Keratinocyte (primary cell): ENCODE measurements around the gene GNPAT. TPM values are rescaled to one million over a fixed set of nuclear protein-coding genes. Genes with fewer than 3 reads are reported as not detected.

ENCODE experiments used
- DNase-seq: peaks from one replicate; pipeline ENCODE4 v3.0.0-alpha.2; 2011; ENCODE audit warnings: low read depth, missing footprints, low spot score
- FAIRE-seq: peaks from 2 replicates; lab custom pipeline; 2011; peaks lifted over from hg19 to GRCh38; lab: Jason Lieb, UNC
- H2AFZ ChIP-seq: 2 replicates; pipeline ENCODE4 v1.6.0; 2012; ENCODE audit warnings: low read length, control low read depth, inconsistent platforms; ENCODE audit not compliant: control insufficient read depth
- H3K27ac ChIP-seq: 2 replicates; pipeline ENCODE4 v1.5.1; 2011; ENCODE audit warnings: low read length; ENCODE audit not compliant: control insufficient read depth, insufficient read depth
- H3K27me3 ChIP-seq: 3 replicates; pipeline ENCODE4 v1.6.0; 2011; ENCODE audit warnings: low read length; ENCODE audit not compliant: control insufficient read depth, insufficient read depth; ENCODE audit errors: extremely low read depth
- H3K36me3 ChIP-seq, 2 experiments: 2 replicates in 1 of 2; 3 replicates in 1 of 2; pipeline ENCODE4 v1.5.1; 2011; ENCODE audit warnings: low read length in 2 of 2, mild to moderate bottlenecking in 1 of 2; ENCODE audit not compliant: control insufficient read depth in 2 of 2, insufficient read depth in 2 of 2; ENCODE audit errors: extremely low read depth in 1 of 2
- H3K4me1 ChIP-seq: 3 replicates; pipeline ENCODE4 v1.5.1; 2011; ENCODE audit warnings: low read length; ENCODE audit not compliant: control insufficient read depth, insufficient read depth; ENCODE audit errors: extremely low read depth
- H3K4me2 ChIP-seq: 3 replicates; pipeline ENCODE4 v1.6.0; 2011; ENCODE audit warnings: low read depth, low read length; ENCODE audit not compliant: control insufficient read depth, insufficient read depth; ENCODE audit errors: extremely low read depth
- H3K4me3 ChIP-seq, 3 experiments: fragments of 200-600 bp in 1 of 3; sonication (generic) in 1 of 3; 2 replicates in 2 of 3; 3 replicates in 1 of 3; pipeline ENCODE4 v1.5.1; 2011 to 2016; ENCODE audit warnings: low read length in 3 of 3, mild to moderate bottlenecking in 3 of 3, control low read depth in 2 of 3, inconsistent platforms in 1 of 3, low read depth in 1 of 3, mixed read lengths in 1 of 3, mixed run types in 1 of 3, moderate library complexity in 1 of 3; ENCODE audit not compliant: control insufficient read depth in 2 of 3, insufficient read depth in 2 of 3; ENCODE audit errors: extremely low read depth in 1 of 3
- H3K79me2 ChIP-seq: 2 replicates; pipeline ENCODE4 v1.6.0; 2012; ENCODE audit warnings: low read length; ENCODE audit not compliant: control insufficient read depth, insufficient read depth
- H3K9ac ChIP-seq: 3 replicates; pipeline ENCODE4 v1.6.0; 2011; ENCODE audit warnings: low read length; ENCODE audit not compliant: control insufficient read depth, insufficient read depth; ENCODE audit errors: extremely low read depth
- H3K9me1 ChIP-seq: 3 replicates; pipeline ENCODE4 v1.6.0; 2011; ENCODE audit warnings: low read length; ENCODE audit not compliant: control insufficient read depth, insufficient read depth; ENCODE audit errors: extremely low read depth
- H3K9me3 ChIP-seq: 2 replicates; pipeline ENCODE4 v1.5.1; 2012; ENCODE audit warnings: low read depth, low read length; ENCODE audit not compliant: control insufficient read depth
- H4K20me1 ChIP-seq: 3 replicates; pipeline ENCODE4 v1.6.0; 2011; ENCODE audit warnings: low read length; ENCODE audit not compliant: control insufficient read depth, insufficient read depth; ENCODE audit errors: extremely low read depth
- EZH2 ChIP-seq: IDR thresholded peaks from one replicate; pipeline ENCODE4 v1.6.1; 2012; ENCODE audit warnings: inconsistent platforms, mild to moderate bottlenecking, low read length, moderate library complexity
- dilution Hi-C: fragments of 300-500 bp; cut with MboI; formaldehyde crosslinking; loops from one replicate; pipeline ENCODE4 v1.7.0; 2020; ENCODE audit warnings: low sequenced_read_pairs; ENCODE audit not compliant: extremely low pct_ligation_motif_present
- polyA plus RNA-seq, 5 experiments: library from polyadenylated mRNA; depleted of rRNA in 3 of 5; stranded (reverse) in 3 of 5; stranded (forward) in 1 of 5; unstranded in 1 of 5; fragments of >200 nt; gene quantifications; 1 replicate in 1 of 5; 2 replicates in 3 of 5; 3 replicates in 1 of 5; pipeline versions ENCODE4 v1.2.1 to v1.2.3, GENCODE V29; 2011 to 2012; ENCODE audit warnings: missing spikeins in 2 of 5, low read depth in 1 of 5, low replicate concordance in 1 of 5
- small RNA-seq, 3 experiments: library from RNA; depleted of rRNA; stranded (forward); fragments of <200 nt; gene quantifications; one replicate each; pipeline ENCODE3, GENCODE V24; 2012; ENCODE audit warnings: low read depth in 3 of 3, low replicate concordance in 1 of 3; ENCODE audit not compliant: insufficient read length in 3 of 3
- TF ChIP-seq, protein P1 (sequence below), 3 experiments: IDR thresholded peaks in 1 of 3; conservative IDR thresholded peaks in 1 of 3; optimal IDR thresholded peaks in 1 of 3; 2 replicates in 2 of 3; 3 replicates in 1 of 3; pipeline versions ENCODE3 to v1.5.1; 2011; ENCODE audit warnings: low read length in 3 of 3, mild to moderate bottlenecking in 3 of 3, moderate library complexity in 2 of 3, control low read depth in 1 of 3, inconsistent platforms in 1 of 3; ENCODE audit not compliant: insufficient read depth in 2 of 3; ENCODE audit errors: extremely low read depth in 1 of 3

GNPAT gene
- polyA plus RNA-seq, 1 donor (not counting 4 experiments of a cell fraction or from before 2014, with no cell fraction given) = 39.9 TPM

DNA sequence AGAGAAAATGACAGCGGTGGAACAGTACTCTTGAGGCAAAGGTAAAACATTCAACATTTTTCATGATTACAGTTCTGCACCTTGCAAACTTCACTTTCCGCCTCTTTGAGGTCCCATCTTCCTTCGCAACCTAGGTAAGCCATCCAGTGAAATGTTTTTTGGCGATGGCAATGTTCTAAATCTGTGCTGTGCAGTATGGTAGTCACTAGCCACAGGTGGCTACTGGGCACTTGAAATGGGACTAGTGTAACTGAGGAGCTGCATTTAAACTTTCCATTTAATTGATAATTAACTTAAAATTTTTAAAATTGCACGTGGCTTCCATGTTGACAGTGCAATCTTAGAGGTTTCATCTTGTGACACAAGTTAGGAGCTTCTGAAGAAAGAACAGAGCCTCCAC is 83.6 kb downstream of the GNPAT start:
- H4K20me1 ChIP-seq = no peaks in the 10 kb centered on the region
- no peak overlapping the region for H3K27ac ChIP-seq
- H3K9me3 ChIP-seq = no peaks in the 10 kb centered on the region
- dilution Hi-C loops = no loop called here
- H3K79me2 ChIP-seq = no peaks in the 10 kb centered on the region
- H2AFZ ChIP-seq = no peak overlapping the region
- H3K4me2 ChIP-seq = no peak overlapping the region
- no peak for DNase-seq
- no peaks in the 10 kb centered on the region for H3K9me1 ChIP-seq
- no peak overlapping the region for H3K9ac ChIP-seq
- H3K36me3 ChIP-seq = no peaks in the 10 kb centered on the region
- FAIRE-seq = no peak
- no peak for TF ChIP-seq EZH2
- TF ChIP-seq, protein P1, sequence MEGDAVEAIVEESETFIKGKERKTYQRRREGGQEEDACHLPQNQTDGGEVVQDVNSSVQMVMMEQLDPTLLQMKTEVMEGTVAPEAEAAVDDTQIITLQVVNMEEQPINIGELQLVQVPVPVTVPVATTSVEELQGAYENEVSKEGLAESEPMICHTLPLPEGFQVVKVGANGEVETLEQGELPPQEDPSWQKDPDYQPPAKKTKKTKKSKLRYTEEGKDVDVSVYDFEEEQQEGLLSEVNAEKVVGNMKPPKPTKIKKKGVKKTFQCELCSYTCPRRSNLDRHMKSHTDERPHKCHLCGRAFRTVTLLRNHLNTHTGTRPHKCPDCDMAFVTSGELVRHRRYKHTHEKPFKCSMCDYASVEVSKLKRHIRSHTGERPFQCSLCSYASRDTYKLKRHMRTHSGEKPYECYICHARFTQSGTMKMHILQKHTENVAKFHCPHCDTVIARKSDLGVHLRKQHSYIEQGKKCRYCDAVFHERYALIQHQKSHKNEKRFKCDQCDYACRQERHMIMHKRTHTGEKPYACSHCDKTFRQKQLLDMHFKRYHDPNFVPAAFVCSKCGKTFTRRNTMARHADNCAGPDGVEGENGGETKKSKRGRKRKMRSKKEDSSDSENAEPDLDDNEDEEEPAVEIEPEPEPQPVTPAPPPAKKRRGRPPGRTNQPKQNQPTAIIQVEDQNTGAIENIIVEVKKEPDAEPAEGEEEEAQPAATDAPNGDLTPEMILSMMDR (optimal IDR thresholded peaks at IDR 0.05 in 1 of 3, IDR thresholded peaks at IDR 0.05 in 1 of 3, conservative IDR thresholded peaks at IDR 0.05 in 1 of 3; ENCODE audit: extremely low read depth in 1 of 3, insufficient read depth in 2 of 3, low read length in 3 of 3) = no peak
- no peak overlapping the region for H3K4me3 ChIP-seq
- H3K4me1 ChIP-seq = no peaks in the 10 kb centered on the region
- no peaks in the 10 kb centered on the region for H3K27me3 ChIP-seq

DNA sequence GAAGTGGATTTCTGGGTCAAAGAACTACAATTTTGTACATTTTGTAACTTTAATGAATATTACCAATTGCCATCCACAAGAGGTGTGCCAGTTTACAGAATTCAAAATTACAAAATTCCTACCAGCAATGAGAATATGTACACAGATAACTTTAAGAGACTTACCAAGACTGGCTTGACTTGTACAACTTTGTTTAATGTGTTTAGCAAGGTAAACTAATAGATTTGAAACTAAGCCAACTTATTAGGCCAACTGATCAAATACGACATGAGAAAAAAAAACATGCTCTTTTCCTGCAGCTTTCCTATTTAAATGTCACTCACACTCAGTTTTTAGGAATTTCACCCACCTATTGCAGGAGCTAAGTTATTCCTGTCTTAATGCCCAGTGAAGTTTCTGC is 85.2 kb downstream of the GNPAT start:
- no peak overlapping the region for H2AFZ ChIP-seq
- dilution Hi-C loops = no loop called here
- H3K27me3 ChIP-seq = no peaks in the 10 kb centered on the region
- FAIRE-seq (no peak), DNase-seq (no peak)
- H3K4me3 ChIP-seq = no peak overlapping the region
- TF ChIP-seq EZH2 = no peak
- TF ChIP-seq, protein P1 (optimal IDR thresholded peaks at IDR 0.05 in 1 of 3, IDR thresholded peaks at IDR 0.05 in 1 of 3, conservative IDR thresholded peaks at IDR 0.05 in 1 of 3; ENCODE audit: extremely low read depth in 1 of 3, insufficient read depth in 2 of 3, low read length in 3 of 3) = no peak
- no peaks in the 10 kb centered on the region for H3K9me1 ChIP-seq
- no peak overlapping the region for H3K27ac ChIP-seq
- H3K4me2 ChIP-seq = no peak overlapping the region
- no peaks in the 10 kb centered on the region for H3K9me3 ChIP-seq
- H3K9ac ChIP-seq = no peak overlapping the region
- H3K36me3 ChIP-seq = no peaks in the 10 kb centered on the region
- no peaks in the 10 kb centered on the region for H4K20me1 ChIP-seq
- no peaks in the 10 kb centered on the region for H3K79me2 ChIP-seq
- no peaks in the 10 kb centered on the region for H3K4me1 ChIP-seq

Small RNA genes lying within 50 kb of the gene (small RNA-seq; reads per million reads assigned to genes)
- gene RNA5SP80 = 0 reads per million in 3 experiments

Other genes with a start within 250 kb of the GNPAT start
- gene FAM89A, start 201.0 kb upstream of the GNPAT start, polyA plus RNA-seq = 23.2 to 51.7 TPM (median 32.3 TPM) in 3 replicates
- gene TRIM67, start 79.2 kb upstream of the GNPAT start, polyA plus RNA-seq = not detected in 3 replicates
- 6.0 to 7.1 TPM (median 6.9 TPM) in 3 replicates for gene EXOC8, start 96.6 kb downstream of the GNPAT start, polyA plus RNA-seq
- 15.7 to 17.4 TPM (median 16.8 TPM) in 3 replicates for gene SPRTN, start 97.1 kb downstream of the GNPAT start, polyA plus RNA-seq
- 15.5 to 34.1 TPM (median 17.6 TPM) in 3 replicates for gene EGLN1, start 181.1 kb downstream of the GNPAT start, polyA plus RNA-seq